ENCODE measurements around the gene HTR4.
"Not testable (repeated sequence)": the region's sequence is repeated elsewhere in the genome, so short reads cannot be mapped to it uniquely, and the experiment has no call there.

Gene HTR4

GRCh38 chr5:148539851-148540250 is 114.5 kb downstream of the HTR4 start:
- no peak for DNase-seq (ENCODE audit: low read depth in 3 of 3)

- DNase-seq (ENCODE audit: low read depth in 3 of 3): no peak
These were observed 119.1 kb downstream of the HTR4 start for GRCh38 chr5:148535190-148535589.

- no peak for DNase-seq (ENCODE audit: low read depth in 3 of 3)
These were observed 121.2 kb downstream of the HTR4 start for GRCh38 chr5:148532969-148533670.

GRCh38 chr5:148529450-148529849 is 124.9 kb downstream of the HTR4 start:
- DNase-seq (ENCODE audit: low read depth in 3 of 3): not testable (repeated sequence)

GRCh38 chr5:148524721-148525120 is 129.6 kb downstream of the HTR4 start:
- no peak for DNase-seq (ENCODE audit: low read depth in 3 of 3)

- DNase-seq (ENCODE audit: low read depth in 3 of 3): no peak
These were observed 131.2 kb downstream of the HTR4 start for GRCh38 chr5:148523139-148523538.

- no peak for DNase-seq (ENCODE audit: low read depth in 3 of 3)
These were observed 138.9 kb downstream of the HTR4 start for GRCh38 chr5:148515460-148515859.

GRCh38 chr5:148514344-148514743 is 140.0 kb downstream of the HTR4 start:
- no peak for DNase-seq (ENCODE audit: low read depth in 3 of 3)

- DNase-seq (ENCODE audit: low read depth in 3 of 3): no peak
These were observed 141.8 kb downstream of the HTR4 start for GRCh38 chr5:148512498-148512897.

GRCh38 chr5:148511810-148512347 is 142.4 kb downstream of the HTR4 start:
- no peak for DNase-seq (ENCODE audit: low read depth in 3 of 3)

- no peak for DNase-seq (ENCODE audit: low read depth in 3 of 3)
These were observed 144.4 kb downstream of the HTR4 start for GRCh38 chr5:148509893-148510292.

- DNase-seq (ENCODE audit: low read depth in 3 of 3): no peak
These were observed 146.7 kb downstream of the HTR4 start for GRCh38 chr5:148507648-148508047.

- DNase-seq (ENCODE audit: low read depth in 3 of 3): no peak
These were observed 154.9 kb downstream of the HTR4 start for GRCh38 chr5:148499452-148499851.

- DNase-seq (ENCODE audit: low read depth in 3 of 3): no peak
These were observed 156.6 kb downstream of the HTR4 start for GRCh38 chr5:148497757-148498156.

GRCh38 chr5:148492351-148492750 is 162.0 kb downstream of the HTR4 start:
- DNase-seq (ENCODE audit: low read depth in 3 of 3): no peak

GRCh38 chr5:148491793-148492184 is 162.5 kb downstream of the HTR4 start:
- no peak for DNase-seq (ENCODE audit: low read depth in 3 of 3)

GRCh38 chr5:148491015-148491792 is 163.1 kb downstream of the HTR4 start:
- DNase-seq (ENCODE audit: low read depth in 3 of 3): no peak

GRCh38 chr5:148488757-148489156 is 165.6 kb downstream of the HTR4 start:
- DNase-seq (ENCODE audit: low read depth in 3 of 3): no peak

GRCh38 chr5:148486456-148486855 is 167.9 kb downstream of the HTR4 start:
- no peak for DNase-seq (ENCODE audit: low read depth in 3 of 3)

GRCh38 chr5:148484651-148485050 is 169.7 kb downstream of the HTR4 start:
- no peak for DNase-seq (ENCODE audit: low read depth in 3 of 3)

- no peak for DNase-seq (ENCODE audit: low read depth in 3 of 3)
These were observed 170.6 kb downstream of the HTR4 start for GRCh38 chr5:148483750-148484149.

GRCh38 chr5:148482697-148483462 is 171.4 kb downstream of the HTR4 start:
- DNase-seq (ENCODE audit: low read depth in 3 of 3): peak; percentile 45 to 59 (median 52)

Measured in stimulated activated CD4-positive, alpha-beta T cell treated with anti-CD3 and anti-CD28 coated beads, TNF-alpha, amount 100 ng/mL, for 48 hours (primary cell).